Stimulated activated CD4-positive, alpha-beta T cell treated with anti-CD3 and anti-CD28 coated beads, Interleukin-4, amount 100 ng/mL, for 48 hours (primary cell): Measurements from ENCODE around the gene SEMA5B.

Source experiments
- DNase-seq, 2 donors: peaks; one replicate each; pipeline ENCODE4 v3.0.0-alpha.2; 2020; ENCODE audit warnings: low read depth in 2 of 2

Gene SEMA5B

GRCh38 chr3:122973893-122974615, 53.5 kb downstream of the SEMA5B start:
- no peak for DNase-seq

- DNase-seq, result no peak
These were observed 55.4 kb downstream of the SEMA5B start for GRCh38 chr3:122972141-122972540.

- DNase-seq, result no peak
These were observed 57.7 kb downstream of the SEMA5B start for GRCh38 chr3:122969585-122970469.

GRCh38 chr3:122967765-122968164, 59.8 kb downstream of the SEMA5B start:
- DNase-seq, result no peak

- DNase-seq, result no peak
These were observed 60.2 kb downstream of the SEMA5B start for GRCh38 chr3:122967356-122967755.

- no peak for DNase-seq
These were observed 61.5 kb downstream of the SEMA5B start for GRCh38 chr3:122966045-122966444.

GRCh38 chr3:122964811-122965210, 62.8 kb downstream of the SEMA5B start:
- DNase-seq, result no peak

- DNase-seq, result no peak
These were observed 65.4 kb downstream of the SEMA5B start for GRCh38 chr3:122962149-122962548.

- DNase-seq, result no peak
These were observed 66.4 kb downstream of the SEMA5B start for GRCh38 chr3:122961146-122961545.

- no peak for DNase-seq
These were observed 66.9 kb downstream of the SEMA5B start for GRCh38 chr3:122960652-122961051.

- DNase-seq, result no peak
These were observed 68.2 kb downstream of the SEMA5B start for GRCh38 chr3:122959339-122959738.

- no peak for DNase-seq
These were observed 69.6 kb downstream of the SEMA5B start for GRCh38 chr3:122957707-122958689.

GRCh38 chr3:122956693-122957455, 70.7 kb downstream of the SEMA5B start:
- DNase-seq, result no peak

GRCh38 chr3:122955916-122956692, 71.5 kb downstream of the SEMA5B start:
- no peak for DNase-seq

GRCh38 chr3:122952520-122952919, 75.0 kb downstream of the SEMA5B start:
- no peak for DNase-seq

GRCh38 chr3:122948408-122948807, 79.2 kb downstream of the SEMA5B start:
- no peak for DNase-seq

GRCh38 chr3:122947738-122948137, 79.8 kb downstream of the SEMA5B start:
- no peak for DNase-seq

GRCh38 chr3:122947196-122947595, 80.4 kb downstream of the SEMA5B start:
- DNase-seq, result no peak

- DNase-seq, result no peak
These were observed 81.4 kb downstream of the SEMA5B start for GRCh38 chr3:122946185-122946584.

- DNase-seq, result no peak
These were observed 82.3 kb downstream of the SEMA5B start for GRCh38 chr3:122945230-122945629.
